Glomerular endothelial cell (primary cell): Measurements from ENCODE around the gene JMJD8. TPM values are rescaled to one million over a fixed set of nuclear protein-coding genes. Genes with fewer than 3 reads are reported as not detected.

Experiments used
- DNase-seq: peaks from one replicate; pipeline ENCODE4 v3.0.0-alpha.2; 2011; ENCODE audit warnings: low read depth, low spot score; ENCODE audit errors: extremely low read depth
- total RNA-seq: library from RNA; depleted of rRNA; stranded (reverse); fragments of >200 nt; gene quantifications from 2 replicates; pipeline ENCODE4 v1.2.3, GENCODE V29; 2015

Gene JMJD8
- total RNA-seq, 1 donor from 2014 or later = 70.8 TPM

GRCh38 chr16:678209-678857, 5.8 kb downstream of the JMJD8 start:
- no peak for DNase-seq

GRCh38 chr16:677316-678190, 6.6 kb downstream of the JMJD8 start:
- DNase-seq = no peak

- DNase-seq = no peak
These were observed 7.2 kb downstream of the JMJD8 start for GRCh38 chr16:676913-677312.

- DNase-seq = no peak
These were observed 7.6 kb downstream of the JMJD8 start for GRCh38 chr16:676565-676902.

GRCh38 chr16:675884-676564, 8.1 kb downstream of the JMJD8 start:
- DNase-seq = no peak

GRCh38 chr16:674968-675883, 8.9 kb downstream of the JMJD8 start, which contains the start of gene RHBDL1:
Gene RHBDL1 (plus strand): TSS chr16:675671. CDS start chr16:675791, 120 bp downstream.
- no peak for DNase-seq

GRCh38 chr16:674214-674881, 9.8 kb downstream of the JMJD8 start:
- no peak for DNase-seq

GRCh38 chr16:673399-673991, 10.6 kb downstream of the JMJD8 start:
- no peak for DNase-seq

- no peak for DNase-seq
These were observed 11.3 kb downstream of the JMJD8 start for GRCh38 chr16:672851-673250.

GRCh38 chr16:672371-672770, 11.8 kb downstream of the JMJD8 start:
- no peak for DNase-seq

- no peak for DNase-seq
These were observed 12.6 kb downstream of the JMJD8 start for GRCh38 chr16:671353-672131.

GRCh38 chr16:670485-671352, 13.4 kb downstream of the JMJD8 start:
- DNase-seq = no peak

- DNase-seq = no peak
These were observed 14.5 kb downstream of the JMJD8 start for GRCh38 chr16:669666-670065.

GRCh38 chr16:668519-669171, 15.5 kb downstream of the JMJD8 start:
- DNase-seq = no peak

- no peak for DNase-seq
These were observed 16.2 kb downstream of the JMJD8 start, which contains the start of gene RHOT2 for GRCh38 chr16:667780-668518. Gene RHOT2 (plus strand): TSS chr16:668132. CDS start chr16:668200, 68 bp downstream.

GRCh38 chr16:667113-667779, 16.9 kb downstream of the JMJD8 start:
- no peak for DNase-seq
